Measurements from ENCODE around the gene MYLK2.

DNA sequence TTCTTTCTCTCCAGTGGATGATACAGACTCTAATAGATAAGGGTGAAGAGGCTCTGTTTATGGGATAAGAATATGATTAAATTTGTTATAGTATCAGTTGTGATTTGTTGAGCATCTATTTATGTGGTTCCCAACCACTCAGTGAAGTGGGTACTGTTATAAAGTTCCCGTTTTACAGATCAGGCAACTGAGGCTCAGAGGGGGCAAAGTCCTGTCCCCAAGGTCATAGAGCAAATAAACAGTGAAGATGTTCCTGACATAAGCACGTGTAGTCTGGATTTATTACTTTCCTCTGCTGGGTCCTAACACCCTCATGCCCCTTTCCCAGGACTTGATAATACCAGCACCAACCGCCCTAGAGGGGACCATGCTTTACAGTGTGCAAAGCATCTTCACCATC lies 47.1 kb downstream of the MYLK2 start:
- TF ChIP-seq, protein P1, sequence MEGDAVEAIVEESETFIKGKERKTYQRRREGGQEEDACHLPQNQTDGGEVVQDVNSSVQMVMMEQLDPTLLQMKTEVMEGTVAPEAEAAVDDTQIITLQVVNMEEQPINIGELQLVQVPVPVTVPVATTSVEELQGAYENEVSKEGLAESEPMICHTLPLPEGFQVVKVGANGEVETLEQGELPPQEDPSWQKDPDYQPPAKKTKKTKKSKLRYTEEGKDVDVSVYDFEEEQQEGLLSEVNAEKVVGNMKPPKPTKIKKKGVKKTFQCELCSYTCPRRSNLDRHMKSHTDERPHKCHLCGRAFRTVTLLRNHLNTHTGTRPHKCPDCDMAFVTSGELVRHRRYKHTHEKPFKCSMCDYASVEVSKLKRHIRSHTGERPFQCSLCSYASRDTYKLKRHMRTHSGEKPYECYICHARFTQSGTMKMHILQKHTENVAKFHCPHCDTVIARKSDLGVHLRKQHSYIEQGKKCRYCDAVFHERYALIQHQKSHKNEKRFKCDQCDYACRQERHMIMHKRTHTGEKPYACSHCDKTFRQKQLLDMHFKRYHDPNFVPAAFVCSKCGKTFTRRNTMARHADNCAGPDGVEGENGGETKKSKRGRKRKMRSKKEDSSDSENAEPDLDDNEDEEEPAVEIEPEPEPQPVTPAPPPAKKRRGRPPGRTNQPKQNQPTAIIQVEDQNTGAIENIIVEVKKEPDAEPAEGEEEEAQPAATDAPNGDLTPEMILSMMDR (conservative IDR thresholded peaks at IDR 0.05 in 1 of 2, IDR thresholded peaks at IDR 0.05 in 1 of 2; ENCODE audit: low read depth in 1 of 2, low read length in 2 of 2) = no peak
- no peak for TF ChIP-seq EZH2 (IDR thresholded peaks at IDR 0.05; ENCODE audit: low read length, missing control alignments)
